Upper lobe of left lung (tissue), 6 donors: ENCODE measurements around the gene FSD1. TPM values are rescaled to one million over a fixed set of nuclear protein-coding genes. Genes with fewer than 3 reads are reported as not detected.

ENCODE experiments used
- ATAC-seq, 2 donors: fragments of 200-7000 bp; cut with Tn5 transposase; one replicate each; pipeline ENCODE4 v1.9.1; 2022; ENCODE audit warnings: mild to moderate bottlenecking in 2 of 2, moderate library complexity in 2 of 2; ENCODE audit not compliant: low FRiP score in 2 of 2
- DNase-seq, 2 donors: peaks; one replicate each; pipeline ENCODE4 v3.0.0-alpha.2; 2019 to 2020
- H3K27ac ChIP-seq, 4 donors: fragments of 200-600 bp; sonication (generic); one replicate each; pipeline ENCODE4 v1.5.1; 2016 to 2019
- H3K27me3 ChIP-seq, 4 donors: fragments of 200-600 bp; sonication (generic); one replicate each; pipeline ENCODE4 v1.5.1; 2017 to 2019
- H3K36me3 ChIP-seq, 4 donors: fragments of 200-600 bp; sonication (generic); one replicate each; pipeline ENCODE4 v1.5.1; 2016 to 2019
- H3K4me1 ChIP-seq, 4 donors: fragments of 200-600 bp; sonication (generic); one replicate each; pipeline ENCODE4 v1.5.1; 2018 to 2019
- H3K4me3 ChIP-seq, 4 donors: fragments of 200-600 bp; sonication (generic); one replicate each; pipeline ENCODE4 v1.5.1; 2017 to 2019; ENCODE audit warnings: mild to moderate bottlenecking in 2 of 4, moderate library complexity in 1 of 4
- H3K9me3 ChIP-seq, 4 donors: fragments of 200-600 bp; sonication (generic); one replicate each; pipeline ENCODE4 v1.5.1; 2018 to 2019
- EP300 ChIP-seq, 4 donors: sonication (generic); formaldehyde crosslinking; IDR thresholded peaks; one replicate each; pipeline ENCODE4 v1.5.1; 2017; ENCODE audit warnings: antibody characterized with exemption in 4 of 4, control low read depth in 2 of 4
- POLR2A ChIP-seq, 4 donors: fragments of 450-650 bp; IDR thresholded peaks; one replicate each; pipeline ENCODE4 v1.5.1; 2016 to 2017; ENCODE audit warnings: antibody characterized with exemption in 4 of 4, mild to moderate bottlenecking in 2 of 4
- POLR2AphosphoS5 ChIP-seq, 2 donors: sonication (generic); formaldehyde crosslinking; IDR thresholded peaks; one replicate each; pipeline ENCODE4 v1.5.1; 2017; ENCODE audit warnings: antibody characterized with exemption in 2 of 2
- WGBS, 2 donors: methylation state at CpG; one replicate each; pipeline ENCODE4 v1.1.5; 2017 to 2018; 5-methylcytosine and 5-hydroxymethylcytosine counted together
- total RNA-seq, 6 donors: library from RNA; depleted of rRNA in 4 of 6; stranded (reverse); fragments of >200 nt in 4 of 6; gene quantifications; one replicate each; pipeline versions ENCODE4 v1.1.0 to v1.2.1, GENCODE V29; 2016 to 2021
- TF ChIP-seq, protein P1 (sequence below), 6 experiments: fragments of 450-650 bp in 4 of 6; fragments of 200-600 bp in 2 of 6; sonication (generic) in 2 of 6; IDR thresholded peaks; one replicate each; pipeline ENCODE4 v1.5.1; 2016 to 2019; ENCODE audit warnings: antibody characterized with exemption in 6 of 6
- donor health status: DM: no; HTN: no; CAD: no; lungs with moderate emphysema.
- donor health status: DM: no; HTN: yes; CAD: no; lungs with severe emphysema.

The FSD1 gene
- total RNA-seq, 6 donors from 2014 or later: 0.54 to 2.1 (median 0.82) TPM

DNA sequence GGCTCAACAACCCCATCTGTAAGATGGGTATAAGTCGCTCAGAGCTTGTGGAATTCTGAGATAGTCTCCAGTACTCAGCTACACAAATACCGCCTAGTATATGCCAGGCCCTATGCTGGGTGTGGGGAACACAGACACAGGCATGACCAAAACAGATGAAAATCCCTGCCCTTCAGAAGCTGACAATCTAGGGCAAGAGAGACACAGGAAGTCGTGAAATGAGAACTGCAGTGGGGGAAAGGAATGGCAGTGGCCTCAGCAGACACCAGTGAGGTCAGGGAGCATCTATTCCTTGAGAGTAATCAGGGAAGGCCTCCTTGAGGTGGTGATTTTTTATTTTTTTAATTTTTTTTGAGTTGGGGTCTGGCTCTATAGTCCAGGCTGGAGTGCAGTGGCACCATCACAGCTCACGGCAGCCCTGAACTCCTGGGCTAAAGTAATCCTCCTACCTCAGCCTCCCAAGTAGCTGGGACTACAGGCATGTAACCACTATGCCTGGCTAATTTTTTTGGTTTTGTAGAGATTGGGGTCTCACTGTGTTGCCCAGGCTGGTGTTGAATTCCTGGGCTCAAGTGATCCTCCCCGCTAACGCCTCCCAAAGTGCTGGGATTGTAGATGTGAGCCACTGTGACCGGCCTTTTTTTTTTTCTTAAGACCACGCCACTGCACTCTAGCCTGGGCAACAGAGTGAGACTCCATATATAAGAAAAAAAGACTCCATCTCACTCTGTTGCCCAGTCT lies 5.4 kb upstream of the FSD1 start:
- DNase-seq (no peak), ATAC-seq (no peak)
- no peaks in the 10 kb centered on the region for H3K4me1 ChIP-seq
- WGBS, 2 donors: 79 to 91% methylated on average over 7 to 8 of the region's 8 CpGs
- TF ChIP-seq POLR2A (IDR thresholded peaks at IDR 0.05): no peak
- no peak for TF ChIP-seq POLR2AphosphoS5 (IDR thresholded peaks at IDR 0.05)
- TF ChIP-seq, protein P1, sequence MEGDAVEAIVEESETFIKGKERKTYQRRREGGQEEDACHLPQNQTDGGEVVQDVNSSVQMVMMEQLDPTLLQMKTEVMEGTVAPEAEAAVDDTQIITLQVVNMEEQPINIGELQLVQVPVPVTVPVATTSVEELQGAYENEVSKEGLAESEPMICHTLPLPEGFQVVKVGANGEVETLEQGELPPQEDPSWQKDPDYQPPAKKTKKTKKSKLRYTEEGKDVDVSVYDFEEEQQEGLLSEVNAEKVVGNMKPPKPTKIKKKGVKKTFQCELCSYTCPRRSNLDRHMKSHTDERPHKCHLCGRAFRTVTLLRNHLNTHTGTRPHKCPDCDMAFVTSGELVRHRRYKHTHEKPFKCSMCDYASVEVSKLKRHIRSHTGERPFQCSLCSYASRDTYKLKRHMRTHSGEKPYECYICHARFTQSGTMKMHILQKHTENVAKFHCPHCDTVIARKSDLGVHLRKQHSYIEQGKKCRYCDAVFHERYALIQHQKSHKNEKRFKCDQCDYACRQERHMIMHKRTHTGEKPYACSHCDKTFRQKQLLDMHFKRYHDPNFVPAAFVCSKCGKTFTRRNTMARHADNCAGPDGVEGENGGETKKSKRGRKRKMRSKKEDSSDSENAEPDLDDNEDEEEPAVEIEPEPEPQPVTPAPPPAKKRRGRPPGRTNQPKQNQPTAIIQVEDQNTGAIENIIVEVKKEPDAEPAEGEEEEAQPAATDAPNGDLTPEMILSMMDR (IDR thresholded peaks at IDR 0.05): no peak
- no peak for TF ChIP-seq EP300 (IDR thresholded peaks at IDR 0.05)
- no peak overlapping the region for H3K4me3 ChIP-seq
- H3K9me3 ChIP-seq: no peaks in the 10 kb centered on the region
- H3K27me3 ChIP-seq: peaks cover 0 to under 1% (median 0%) of the 10 kb centered on the region in 4 donors
- no peaks in the 10 kb centered on the region for H3K36me3 ChIP-seq
- H3K27ac ChIP-seq: no peak overlapping the region

DNA sequence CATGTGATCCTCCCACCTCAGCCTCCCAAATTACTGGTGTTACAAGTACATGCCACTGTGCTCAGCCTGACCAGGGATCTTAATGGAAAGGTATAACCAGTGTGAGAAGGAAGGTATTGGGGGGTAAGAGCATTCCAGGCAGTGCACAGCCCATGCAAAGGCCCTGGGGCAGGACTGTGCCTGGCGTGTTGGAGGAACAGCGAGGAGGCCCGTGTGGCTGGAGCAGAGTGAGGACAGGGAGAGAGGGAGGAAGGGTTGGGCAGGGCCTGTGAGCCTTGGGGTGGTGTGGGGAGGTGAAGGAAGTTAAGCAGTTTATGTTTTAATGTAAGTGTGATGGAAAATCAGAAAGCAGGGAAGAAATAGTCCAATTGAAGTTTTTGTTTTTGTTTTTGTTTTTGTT lies 3.8 kb upstream of the FSD1 start:
- ATAC-seq: no peak
- H3K4me1 ChIP-seq: peaks cover 0 to 6% (median 5%) of the 10 kb centered on the region in 4 donors
- H3K4me3 ChIP-seq: no peak overlapping the region
- H3K9me3 ChIP-seq: no peaks in the 10 kb centered on the region
- 83 to 88% methylated on average over 3 of the region's 3 CpGs for WGBS, 2 donors
- peaks cover 0 to 14% (median 3%) of the 10 kb centered on the region in 4 donors for H3K27me3 ChIP-seq
- no peaks in the 10 kb centered on the region for H3K36me3 ChIP-seq
- no peak for DNase-seq
- no peak overlapping the region for H3K27ac ChIP-seq
- TF ChIP-seq POLR2A (IDR thresholded peaks at IDR 0.05) (no peak), POLR2AphosphoS5 (IDR thresholded peaks at IDR 0.05) (no peak), EP300 (IDR thresholded peaks at IDR 0.05) (no peak)
- TF ChIP-seq, protein P1 (IDR thresholded peaks at IDR 0.05): no peak

DNA sequence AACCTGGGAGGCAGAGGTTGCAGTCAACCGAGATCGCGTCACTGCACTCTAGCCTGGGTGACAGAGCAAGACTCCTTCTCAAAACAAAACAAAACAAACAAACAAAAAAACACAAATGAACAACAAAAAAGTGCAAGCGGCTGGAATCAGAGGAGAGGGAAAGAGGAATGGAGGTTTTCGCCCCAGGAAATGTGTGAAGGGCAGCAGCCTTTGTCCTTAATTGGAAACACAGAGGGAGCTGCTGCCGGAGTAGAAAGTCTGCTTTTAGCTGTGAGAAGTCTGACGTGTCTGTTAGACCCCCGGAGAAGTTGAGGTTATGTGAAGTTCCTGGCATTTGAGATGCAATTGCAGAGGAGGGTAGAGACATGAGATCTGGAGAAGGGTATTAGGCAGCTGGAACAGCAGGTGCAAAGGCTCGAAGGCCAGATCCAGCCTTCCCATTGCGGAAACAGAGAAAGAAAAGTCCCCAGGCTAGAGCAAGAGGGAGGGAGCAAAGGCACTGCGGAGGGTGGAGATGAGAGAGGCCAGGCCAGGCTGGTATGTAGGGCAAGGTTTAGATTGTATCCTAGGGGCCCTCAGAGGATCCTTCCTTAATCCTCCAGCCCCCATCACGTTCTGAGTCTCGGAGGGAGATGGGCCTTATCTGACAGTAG lies 2.7 kb upstream of the FSD1 start:
- DNase-seq: no peak
- H3K27me3 ChIP-seq: peaks cover 0 to 14% (median 3%) of the 10 kb centered on the region in 4 donors
- ATAC-seq: no peak
- H3K27ac ChIP-seq: no peak overlapping the region
- no peaks in the 10 kb centered on the region for H3K9me3 ChIP-seq
- no peak for TF ChIP-seq POLR2AphosphoS5 (IDR thresholded peaks at IDR 0.05)
- H3K36me3 ChIP-seq: no peaks in the 10 kb centered on the region
- 49 to 50% methylated on average over 13 of the region's 13 CpGs for WGBS, 2 donors
- H3K4me1 ChIP-seq: peaks cover 0 to 6% (median 5%) of the 10 kb centered on the region in 4 donors
- no peak overlapping the region for H3K4me3 ChIP-seq

DNA sequence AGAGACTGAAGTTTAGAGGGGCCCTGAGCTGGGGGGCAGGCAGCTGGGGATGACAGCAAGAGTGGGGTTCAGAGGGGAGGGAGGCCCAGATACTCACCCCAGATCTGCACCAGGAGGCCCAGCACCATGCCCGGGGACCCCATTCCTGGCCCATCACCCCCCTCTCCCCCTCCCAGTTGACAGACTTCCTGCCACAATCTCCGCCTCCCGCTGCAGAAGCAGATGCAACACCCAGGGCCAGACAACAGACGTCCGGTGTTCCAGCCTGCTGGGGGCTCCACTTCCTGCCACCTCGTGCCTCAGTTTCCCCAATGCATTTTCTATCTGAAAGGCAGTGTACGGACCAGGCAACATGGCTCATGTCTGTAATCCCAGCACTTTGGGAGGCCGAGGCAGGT lies 2.2 kb upstream of the FSD1 start, which contains the start of gene TMIGD2:
TMIGD2 (minus strand) TSS at position 147 of the 398 bp plus-strand sequence; CDS start at position 143, 4 bp downstream.
- TF ChIP-seq, protein P1 (IDR thresholded peaks at IDR 0.05): no peak
- TF ChIP-seq POLR2A (IDR thresholded peaks at IDR 0.05): no peak
- TF ChIP-seq EP300 (IDR thresholded peaks at IDR 0.05): no peak
- TF ChIP-seq POLR2AphosphoS5 (IDR thresholded peaks at IDR 0.05): no peak
- Histone ChIP-seq H3K36me3 (no peaks in the 10 kb centered on the region), H3K4me1 (peaks cover 0 to 6% (median 5%) of the 10 kb centered on the region in 4 donors), H3K9me3 (no peaks in the 10 kb centered on the region), H3K27me3 (peaks cover 0 to 14% (median 3%) of the 10 kb centered on the region in 4 donors), H3K27ac (no peak within 1 kb of the TSS), H3K4me3 (no peak within 1 kb of the TSS)
- 59 to 61% methylated on average over 4 to 7 of the region's 8 CpGs for WGBS, 2 donors
- ATAC-seq (no peak), DNase-seq (no peak)

DNA sequence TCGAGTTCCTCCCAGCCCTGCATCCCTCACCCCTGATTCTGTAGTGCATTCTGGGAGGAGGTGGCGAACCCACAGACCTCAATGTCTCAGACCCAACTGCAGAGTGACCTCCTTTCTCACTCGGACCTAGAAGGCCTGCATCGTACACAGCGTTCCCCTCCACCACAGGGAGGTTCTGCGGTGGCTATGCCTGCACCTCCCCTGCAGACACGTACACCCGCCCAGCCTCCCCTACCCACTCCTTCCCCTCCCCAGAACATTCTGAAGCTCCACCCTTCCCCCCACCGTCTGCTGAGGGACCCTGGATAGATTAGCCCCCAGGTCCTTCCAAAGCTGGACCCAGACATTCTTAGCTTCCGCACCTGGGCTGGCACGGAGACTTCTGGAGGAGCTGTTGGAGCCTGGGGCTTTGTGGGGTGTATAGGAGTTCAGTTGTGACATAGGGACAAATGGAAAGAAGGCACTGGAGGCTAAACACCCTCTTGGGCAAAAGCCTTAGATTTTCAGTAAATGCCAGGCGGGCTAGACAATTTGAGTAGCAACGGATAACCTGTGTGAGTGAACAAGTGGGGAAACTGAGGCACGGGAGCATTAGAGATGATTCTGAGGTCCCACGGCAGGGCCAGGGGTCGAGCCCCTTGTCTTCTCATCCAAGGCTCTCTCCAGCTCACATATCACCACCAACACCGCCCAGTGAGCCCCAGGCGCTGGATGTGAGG lies 420 bp upstream of the FSD1 start:
- DNase-seq (no peak), ATAC-seq (no peak)
- H3K4me3 ChIP-seq: peak overlapping the region in 2 of 4 donors; percentile 22 to 38
- no peaks in the 10 kb centered on the region for H3K9me3 ChIP-seq
- H3K27me3 ChIP-seq: peaks cover 0 to 14% (median 3%) of the 10 kb centered on the region in 4 donors
- peaks cover 0 to 6% (median 5%) of the 10 kb centered on the region in 4 donors for H3K4me1 ChIP-seq
- 55 to 69% methylated on average over 13 to 18 of the region's 18 CpGs for WGBS, 2 donors
- no peaks in the 10 kb centered on the region for H3K36me3 ChIP-seq
- H3K27ac ChIP-seq: no peak overlapping the region
- TF ChIP-seq POLR2A (IDR thresholded peaks at IDR 0.05): no peak
- no peak for TF ChIP-seq EP300 (IDR thresholded peaks at IDR 0.05)
- TF ChIP-seq POLR2AphosphoS5 (IDR thresholded peaks at IDR 0.05): no peak
- TF ChIP-seq, protein P1 (IDR thresholded peaks at IDR 0.05): no peak
